ENCODE data around the gene DHRSX. TPM values are rescaled to one million over a fixed set of nuclear protein-coding genes. Genes with fewer than 3 reads are reported as not detected.
A peak's percentile ranks its signal among the peaks of the same experiment; 100 is the strongest.

The DHRSX gene
- polyA plus RNA-seq, 3 donors: 27.2 to 34.9 (median 34.5) TPM

DNA sequence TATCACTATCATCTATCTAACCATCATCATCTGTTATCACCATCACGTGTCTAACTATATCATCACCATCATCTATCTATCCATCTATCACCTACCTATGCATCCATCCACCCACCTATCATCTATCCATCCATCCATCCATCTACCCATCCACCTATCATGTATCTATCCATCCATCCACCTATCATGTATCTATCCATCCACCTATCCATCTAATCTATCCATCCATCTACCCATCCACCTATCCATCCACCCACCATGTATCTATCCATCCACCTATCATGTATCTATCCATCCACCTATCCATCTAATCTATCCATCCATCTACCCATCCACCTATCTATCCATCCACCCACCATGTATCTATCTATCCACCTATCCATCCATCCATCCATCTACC lies 316.7 kb downstream of the DHRSX start:
- DNase-seq (ENCODE audit: low read depth in 3 of 3, low spot score in 2 of 3): no peak

DNA sequence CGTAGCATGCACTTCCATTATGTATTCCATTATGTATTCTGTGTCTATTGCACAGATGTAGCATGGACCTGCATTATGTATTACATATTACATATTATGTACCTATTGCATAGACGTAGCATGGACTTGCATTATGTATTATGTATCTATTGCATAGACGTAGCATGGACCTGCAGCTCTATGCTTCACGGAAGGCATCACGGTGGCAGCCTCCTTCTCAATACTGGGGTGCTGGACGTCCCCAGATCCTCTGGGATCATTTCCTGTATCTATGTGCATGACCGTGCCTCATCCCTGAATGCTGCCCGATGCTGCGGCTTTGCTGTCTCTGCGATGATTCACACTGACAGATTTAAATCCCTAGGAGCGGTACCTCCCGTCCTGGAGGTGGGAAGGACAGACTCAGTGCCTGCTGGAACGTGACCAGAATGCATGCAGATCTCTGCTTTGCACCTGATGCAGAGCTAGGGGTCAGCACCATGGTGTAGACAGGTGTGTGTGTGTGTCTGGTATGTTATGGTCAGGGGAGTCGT lies 317.5 kb downstream of the DHRSX start:
- DNase-seq (ENCODE audit: low read depth in 3 of 3, low spot score in 2 of 3): no peak

DNA sequence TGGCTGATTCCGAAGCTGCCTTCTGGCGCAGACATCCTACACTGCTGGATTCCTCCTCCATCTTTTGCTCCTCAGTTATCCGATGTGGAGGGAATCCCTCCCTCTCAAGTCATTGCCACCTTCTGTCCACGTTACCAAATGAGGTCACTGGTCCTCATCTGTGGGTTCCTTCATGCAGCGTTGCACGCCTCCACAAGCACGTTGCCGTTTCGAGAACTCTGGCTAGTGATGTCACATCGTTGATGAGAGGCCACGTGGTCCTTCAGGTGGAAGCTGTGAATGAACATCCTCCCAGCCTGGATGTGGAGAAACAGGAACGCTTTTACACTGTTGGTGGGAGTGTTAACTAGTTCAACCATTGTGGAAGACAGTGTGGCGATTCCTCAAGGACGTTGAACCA lies 323.2 kb downstream of the DHRSX start:
- DNase-seq (ENCODE audit: low read depth in 3 of 3, low spot score in 2 of 3): no peak

DNA sequence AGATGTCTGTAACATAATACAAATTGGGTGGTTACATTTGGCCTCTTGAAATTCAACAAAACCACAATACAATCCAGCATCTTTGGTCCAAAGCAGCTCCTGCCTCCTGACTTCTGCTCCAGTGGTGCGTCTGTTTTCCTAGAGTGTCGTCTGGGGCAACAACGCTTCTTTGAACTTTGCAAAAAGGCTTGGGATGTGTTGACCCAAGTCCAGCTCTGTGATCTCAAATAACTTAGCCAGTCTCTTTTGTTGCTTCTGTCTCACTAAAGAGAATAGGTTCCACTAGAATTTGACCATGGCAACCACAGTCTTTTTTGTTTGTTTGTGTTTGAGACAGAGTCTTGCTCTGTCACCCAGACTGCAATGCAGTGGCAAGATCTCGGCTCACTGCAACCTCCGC lies 324.0 kb downstream of the DHRSX start:
- DNase-seq (ENCODE audit: low read depth in 3 of 3, low spot score in 2 of 3): peak in 1 of 3 donors; percentile 40

DNA sequence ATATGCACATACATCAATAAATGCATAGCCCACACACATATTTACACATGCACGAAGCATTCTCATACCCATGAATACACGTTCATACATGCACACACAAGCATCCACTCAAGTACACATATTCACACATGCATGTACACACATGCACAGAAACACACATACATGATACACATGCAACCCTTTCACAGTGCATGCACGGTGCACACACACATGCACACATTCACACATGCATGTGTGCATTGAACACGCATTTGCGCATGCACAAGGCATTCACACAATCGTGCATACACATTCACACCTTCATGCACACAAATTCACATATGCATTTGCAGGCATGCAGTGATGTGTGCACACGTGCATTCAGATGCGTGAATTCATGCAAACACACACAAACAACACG lies 324.5 kb downstream of the DHRSX start:
- DNase-seq (ENCODE audit: low read depth in 3 of 3, low spot score in 2 of 3): no peak

DNA sequence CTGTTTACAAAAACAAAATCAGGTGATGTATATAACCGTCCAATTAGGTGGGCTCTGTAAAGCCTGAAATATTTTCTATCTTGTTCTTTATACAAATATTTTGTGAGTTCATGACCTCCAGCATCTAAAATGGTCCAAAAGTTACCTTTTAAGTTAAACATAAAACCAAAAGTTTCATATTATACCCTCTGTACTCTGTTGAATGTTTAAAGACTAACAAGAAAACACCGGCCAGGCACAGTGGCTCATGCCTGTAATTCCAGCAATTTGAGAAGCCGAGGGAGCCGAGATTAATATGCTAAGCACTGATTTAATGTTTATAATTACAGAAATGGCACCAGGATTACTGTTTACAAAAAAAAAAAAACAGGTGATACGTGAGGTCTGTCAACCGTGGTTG lies 328.4 kb downstream of the DHRSX start:
- DNase-seq (ENCODE audit: low read depth in 3 of 3, low spot score in 2 of 3): no peak

Other genes starting within 250 kb of the DHRSX start
- 10 to 100 TPM; 41.5 to 45.9 (median 44.4) TPM for gene ZBED1, start within 50 bp of the DHRSX start, polyA plus RNA-seq (ENCODE audit: insufficient read length in 3 of 3)
- 100 to 1,000 TPM; 189 to 220 (median 206) TPM for gene CD99, start 190.3 kb upstream of the DHRSX start, polyA plus RNA-seq (ENCODE audit: insufficient read length in 3 of 3)

Measured in right renal cortex interstitium (tissue), 3 donors.